HG02840 (cell line): ENCODE measurements around the gene SMYD2.

ENCODE experiments used
- ATAC-seq: cut with Tn5 transposase; IDR thresholded peaks from one replicate; pipeline ENCODE4 v1.9.1; 2021; ENCODE audit warnings: mild to moderate bottlenecking, moderate library complexity, moderate number of reproducible peaks; ENCODE audit not compliant: unreplicated experiment, low FRiP score

SMYD2 gene

DNA sequence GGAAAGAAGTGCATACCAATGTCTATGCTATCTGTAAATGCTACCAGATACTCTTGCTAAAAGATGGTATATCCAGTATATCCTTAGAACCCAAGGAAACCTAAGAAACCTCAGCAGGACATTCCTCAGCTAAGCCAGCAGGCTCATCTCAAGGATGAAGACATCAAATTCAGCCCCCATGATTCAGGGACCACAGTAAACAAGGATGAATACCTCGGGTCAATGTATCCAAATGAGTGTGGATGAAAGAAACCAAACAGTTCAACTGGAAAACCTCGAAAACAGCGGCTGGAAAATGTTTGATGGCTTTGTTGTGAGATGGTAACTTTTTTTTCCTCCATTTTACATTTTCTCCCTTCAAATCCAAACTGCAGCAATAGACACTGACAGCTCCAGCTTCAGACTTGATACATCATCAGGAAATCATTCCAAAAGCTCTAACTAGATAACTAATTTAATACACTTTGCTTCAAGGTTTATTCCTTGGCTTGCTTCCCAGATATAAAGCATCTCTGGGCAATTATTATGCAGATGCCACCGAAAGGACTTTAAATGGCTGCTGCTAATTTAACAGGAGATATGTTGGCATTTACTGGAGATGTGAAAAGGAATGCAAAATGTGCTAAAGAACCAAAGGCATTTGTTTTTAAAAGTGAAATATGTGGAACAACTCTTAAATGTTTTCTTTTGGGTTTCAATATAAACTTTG is 73.6 kb downstream of the SMYD2 start:
- no peak for ATAC-seq

DNA sequence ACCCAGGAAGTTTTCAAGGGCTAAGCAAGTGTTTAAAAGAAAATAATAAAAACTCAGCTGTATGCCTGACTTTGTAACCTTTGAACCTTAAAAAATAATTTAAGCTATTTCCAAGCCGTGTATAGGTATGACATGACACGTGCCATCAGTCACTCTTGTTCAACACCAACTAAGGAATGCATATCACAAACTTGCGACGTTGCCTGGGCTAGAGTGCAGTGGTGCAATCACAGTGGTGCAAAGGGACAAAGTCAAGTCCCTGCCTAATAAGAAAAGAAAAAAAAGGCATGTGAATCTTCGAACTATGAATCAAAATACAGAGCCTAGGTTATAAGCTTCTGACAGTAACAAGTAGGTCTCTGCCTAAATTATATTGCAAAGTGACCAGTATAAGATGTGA is 79.2 kb downstream of the SMYD2 start:
- ATAC-seq, result no peak

DNA sequence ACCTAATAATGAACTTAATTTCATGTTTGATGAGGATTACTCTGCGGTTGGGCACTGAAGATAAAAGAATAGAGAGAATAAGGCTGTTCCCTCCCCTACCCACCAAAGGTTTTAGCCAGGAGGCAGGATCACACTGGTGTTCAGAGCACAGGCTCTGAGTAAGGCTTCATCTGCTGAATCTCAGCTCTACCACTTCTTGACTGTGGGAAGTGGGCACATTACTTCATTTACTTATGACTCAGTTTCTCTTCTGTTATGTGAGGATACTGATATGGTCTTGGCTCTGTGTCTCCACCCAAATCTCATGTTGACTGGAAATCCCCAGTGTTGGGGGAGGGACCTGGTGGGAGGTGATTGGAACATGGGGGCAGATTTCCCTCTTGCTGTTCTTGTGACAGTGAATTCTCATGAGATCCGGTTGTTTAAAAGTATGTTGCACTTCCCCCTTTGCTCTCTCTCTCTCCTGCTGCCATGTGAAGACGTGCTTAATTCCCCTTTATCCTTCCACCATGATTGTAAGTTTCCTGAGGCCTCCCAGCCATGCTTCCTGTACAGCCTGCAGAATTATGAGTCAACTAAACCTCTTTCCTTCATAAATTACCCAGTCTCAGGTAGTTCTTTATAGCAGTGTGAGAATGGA is 79.7 kb downstream of the SMYD2 start:
- ATAC-seq, result no peak

DNA sequence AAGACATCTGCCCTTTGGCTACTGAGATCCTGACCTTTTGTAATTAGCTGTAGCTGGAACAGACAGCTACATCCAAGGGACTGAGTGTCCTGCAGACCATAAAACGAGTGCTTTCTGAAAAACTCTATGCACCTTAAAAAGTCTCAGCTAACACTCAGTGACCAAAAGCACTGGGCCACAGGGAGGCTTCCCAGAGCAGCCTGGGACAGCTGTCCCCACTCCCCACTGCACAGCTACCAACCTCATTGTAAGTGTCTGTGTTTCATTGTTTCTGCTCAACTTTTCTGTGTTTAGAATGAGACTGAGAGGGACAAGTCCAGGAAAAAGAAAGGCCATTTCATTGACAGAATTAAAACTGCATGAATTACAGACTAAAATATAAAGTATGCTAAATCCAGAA is 80.7 kb downstream of the SMYD2 start:
- ATAC-seq, result no peak

DNA sequence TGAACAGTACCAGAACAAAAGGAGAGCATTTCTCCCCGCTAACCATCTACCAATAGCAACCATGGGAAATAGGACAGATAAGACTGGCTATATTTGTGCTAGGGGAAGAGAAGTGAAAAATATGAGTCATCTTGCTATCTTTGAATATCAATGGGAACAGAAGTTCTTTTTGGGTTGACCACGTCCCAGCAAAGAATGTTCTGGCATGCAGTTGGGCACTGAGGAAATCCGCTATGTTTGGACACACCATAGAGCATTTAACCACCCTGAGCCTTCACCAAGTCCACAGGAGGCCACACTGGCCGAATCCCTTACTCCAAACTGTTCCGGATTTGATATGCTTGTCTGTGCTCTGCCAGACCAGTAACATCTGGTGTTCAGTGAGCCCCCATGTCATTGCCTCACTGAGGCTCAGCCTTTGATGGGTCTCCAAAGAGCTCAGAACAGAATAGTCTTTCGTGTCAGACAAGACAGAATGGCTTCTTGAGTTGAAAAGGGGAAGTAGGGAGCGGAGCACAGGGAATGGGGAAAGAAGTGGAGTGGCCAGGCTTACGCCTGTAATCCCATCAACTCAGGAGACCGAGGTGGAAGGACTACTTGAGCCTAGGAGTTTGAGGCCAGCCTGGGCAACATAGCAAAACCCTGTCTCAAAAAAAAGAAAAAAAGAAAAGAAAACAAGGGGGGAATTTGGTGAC is 81.4 kb downstream of the SMYD2 start:
- no peak for ATAC-seq

DNA sequence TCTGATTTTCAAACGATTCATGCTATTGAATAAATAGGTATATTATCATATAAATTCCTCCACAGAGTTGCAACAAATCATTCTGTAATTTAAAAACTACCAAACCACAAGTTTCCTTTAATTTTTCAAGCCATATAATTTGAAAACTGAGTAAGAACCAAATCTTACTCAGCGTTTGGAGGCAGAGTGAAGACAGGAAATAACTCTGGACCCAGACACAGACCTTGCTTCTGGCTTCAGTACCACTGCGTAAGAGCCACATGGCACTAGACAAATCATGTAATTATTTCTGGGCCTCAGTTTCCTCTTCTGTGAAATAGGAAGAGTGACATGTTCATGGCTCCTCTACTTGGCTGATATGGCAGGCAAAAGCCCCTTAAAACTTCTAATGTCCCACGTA is 82.4 kb downstream of the SMYD2 start:
- ATAC-seq, result no peak

DNA sequence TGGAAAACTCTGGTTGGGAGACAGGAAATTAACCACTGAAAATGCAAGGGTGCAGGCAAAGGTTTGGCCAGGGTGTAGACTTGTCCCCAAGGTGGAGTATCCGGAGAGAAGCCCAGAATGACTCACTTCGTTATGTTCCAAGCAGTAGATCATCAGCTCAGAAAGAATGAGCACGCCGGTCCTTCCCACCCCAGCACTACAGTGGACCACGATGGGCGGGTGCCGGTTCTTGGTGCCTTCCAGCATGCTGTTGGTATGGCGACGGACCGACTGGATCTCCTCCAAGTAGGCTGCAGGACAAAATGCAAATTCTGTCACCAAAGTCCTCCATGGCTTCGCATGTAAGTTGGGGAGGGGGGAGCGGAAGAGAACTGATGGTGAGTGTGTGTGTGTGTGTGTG is 83.4 kb downstream of the SMYD2 start:
- no peak for ATAC-seq

DNA sequence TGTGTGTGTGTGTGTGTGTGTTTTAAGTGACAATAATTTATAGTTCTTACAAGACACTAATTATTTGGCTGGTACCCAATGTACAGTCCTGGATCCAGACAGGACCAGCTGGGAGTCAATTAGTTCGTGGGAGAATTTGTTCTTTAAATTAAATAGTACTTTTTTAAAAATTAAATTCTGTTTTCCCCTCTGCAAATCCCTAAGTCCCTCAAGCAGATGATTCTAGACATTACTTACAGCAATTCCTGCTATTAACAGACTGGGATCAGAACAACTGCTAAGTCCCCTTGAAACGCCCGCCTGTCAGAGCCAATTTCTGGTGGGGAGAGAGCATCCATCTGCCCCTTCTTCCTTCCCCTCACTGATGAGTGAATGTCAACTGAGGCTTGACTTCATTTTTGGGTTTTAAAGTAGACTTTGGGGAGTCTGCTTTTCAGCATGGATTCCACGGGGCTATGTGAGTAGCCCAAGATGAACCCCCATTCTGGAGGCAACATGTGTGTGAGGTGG is 83.9 kb downstream of the SMYD2 start:
- no peak for ATAC-seq

DNA sequence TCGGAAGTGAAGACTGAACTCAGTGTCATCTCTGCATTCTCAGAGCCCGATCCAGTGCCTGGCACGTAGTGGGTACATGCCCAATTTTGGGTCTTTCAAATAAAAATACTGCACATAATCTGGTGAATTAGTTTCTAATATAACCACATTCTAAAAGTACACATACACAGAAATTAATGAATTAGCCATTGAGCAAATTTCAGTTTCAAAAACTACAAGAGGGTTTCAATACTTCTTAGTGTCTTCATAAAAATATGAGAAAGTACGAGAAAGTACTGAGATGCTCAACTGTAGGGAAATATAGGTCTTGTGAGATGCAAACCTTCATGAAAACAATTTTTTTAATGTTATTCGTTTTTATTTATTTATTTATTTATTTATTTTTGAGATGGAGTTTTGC is 86.9 kb downstream of the SMYD2 start:
- no peak for ATAC-seq

DNA sequence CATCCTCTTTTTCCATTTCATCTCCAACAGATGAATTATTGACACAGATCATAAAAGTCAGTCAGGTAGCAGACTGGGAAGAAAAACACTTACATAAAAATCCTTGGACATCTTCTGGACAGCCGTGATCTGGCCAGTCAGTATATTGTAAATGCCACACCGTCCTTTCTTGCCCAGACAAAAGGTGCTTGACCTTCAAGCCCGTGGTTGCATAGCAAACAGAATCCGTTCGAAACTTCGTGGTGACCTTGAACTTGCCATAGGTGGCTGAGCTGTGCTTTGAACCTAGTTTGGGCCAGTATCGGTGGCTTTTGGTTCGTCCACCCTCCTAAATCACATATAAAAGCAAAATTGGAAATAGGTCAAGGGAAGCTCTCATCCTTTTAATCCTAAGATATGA is 88.4 kb downstream of the SMYD2 start:
- ATAC-seq, result no peak

DNA sequence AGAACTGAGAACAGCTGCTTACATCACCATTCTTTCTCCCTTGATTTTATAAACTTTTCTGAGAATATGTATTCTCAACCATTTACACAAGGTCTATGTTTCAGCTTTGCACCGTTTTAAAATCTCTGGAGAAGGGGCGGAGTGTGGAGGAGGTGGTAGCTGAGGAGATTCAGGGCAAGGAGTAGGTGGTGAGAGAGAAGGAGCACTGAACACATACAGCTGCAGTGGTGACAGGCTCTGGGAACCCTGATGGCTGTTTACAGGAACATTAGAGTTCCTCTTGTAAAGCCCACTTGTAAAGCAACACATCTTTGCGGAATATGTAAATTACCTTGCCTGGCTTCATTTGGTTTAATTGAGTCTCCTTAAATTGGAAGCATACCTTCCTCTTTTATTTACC is 89.7 kb downstream of the SMYD2 start:
- no peak for ATAC-seq

DNA sequence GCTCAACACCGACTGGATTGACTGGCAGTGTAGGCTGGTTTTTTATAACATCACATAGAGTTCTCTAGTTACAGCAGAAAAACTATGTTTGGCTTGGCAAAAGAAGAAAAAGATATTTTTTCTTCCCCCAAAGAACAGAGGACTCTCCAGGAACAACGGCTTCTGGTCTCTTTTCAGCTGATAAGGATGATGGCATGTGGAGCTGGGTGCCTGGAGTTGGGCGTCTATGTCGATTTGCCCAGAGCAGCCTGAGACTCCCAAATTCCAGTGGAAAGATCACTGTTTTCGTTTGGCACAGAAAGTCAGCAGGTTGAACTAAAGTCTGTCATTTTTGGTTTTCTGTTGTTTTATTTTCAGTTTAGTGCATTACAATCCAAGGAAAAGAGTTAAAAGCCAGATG is 91.1 kb downstream of the SMYD2 start:
- ATAC-seq, result no peak

DNA sequence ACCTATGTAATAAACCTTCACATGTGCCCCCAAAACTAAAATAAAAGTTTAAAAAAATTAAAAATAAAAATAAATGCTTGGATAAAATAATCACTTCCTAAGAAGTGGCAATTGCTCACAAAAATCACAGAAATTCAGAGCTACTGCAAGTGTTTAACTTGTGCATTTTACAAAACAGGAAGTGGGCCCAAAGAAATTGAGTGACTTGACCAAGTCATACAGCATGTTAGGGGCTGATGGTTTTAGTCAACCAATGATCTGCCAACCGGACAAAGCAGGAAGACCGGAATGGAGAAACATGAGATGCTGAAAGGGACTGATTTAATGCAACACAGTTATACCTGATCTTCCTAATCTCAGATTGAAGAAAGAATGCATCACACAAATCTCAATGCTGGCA is 96.5 kb downstream of the SMYD2 start:
- no peak for ATAC-seq

DNA sequence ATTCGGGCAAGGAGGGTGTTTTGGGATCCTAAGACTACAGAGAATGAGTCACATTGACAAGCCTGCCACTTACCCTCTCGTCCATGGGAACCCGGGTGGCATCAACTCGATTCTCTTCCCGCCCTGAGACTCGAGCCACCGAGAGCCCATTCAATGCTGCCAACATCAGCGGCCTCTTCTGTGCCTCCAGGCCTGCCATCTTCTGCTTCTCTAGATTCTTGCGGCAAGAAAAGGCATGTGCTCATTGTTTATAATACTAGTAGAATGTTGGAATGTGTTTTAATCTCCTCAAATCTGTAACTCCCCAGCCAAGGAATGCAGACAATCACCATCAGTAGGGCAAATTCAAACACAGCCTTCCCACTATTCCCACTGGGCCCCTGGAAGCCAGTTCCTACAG is 96.9 kb downstream of the SMYD2 start:
- no peak for ATAC-seq

DNA sequence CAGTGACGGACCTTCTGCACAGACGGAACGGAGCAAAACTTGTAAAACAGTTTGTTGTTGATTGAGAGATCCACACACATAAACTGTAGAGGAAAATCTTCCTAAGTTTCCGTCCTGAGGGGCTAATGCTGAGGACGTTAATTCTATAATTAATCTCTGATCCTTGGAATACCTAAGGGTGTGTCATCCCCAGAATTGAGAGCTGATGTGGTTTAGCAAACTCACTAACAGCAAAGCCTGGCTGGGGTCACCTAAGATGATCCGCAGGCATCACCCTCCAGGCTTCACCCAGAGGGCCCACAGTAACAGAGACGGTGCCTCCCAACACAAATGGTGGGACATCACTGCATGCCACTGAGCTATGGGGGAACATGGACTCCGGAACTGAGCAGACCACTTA is 97.5 kb downstream of the SMYD2 start:
- ATAC-seq, result no peak

DNA sequence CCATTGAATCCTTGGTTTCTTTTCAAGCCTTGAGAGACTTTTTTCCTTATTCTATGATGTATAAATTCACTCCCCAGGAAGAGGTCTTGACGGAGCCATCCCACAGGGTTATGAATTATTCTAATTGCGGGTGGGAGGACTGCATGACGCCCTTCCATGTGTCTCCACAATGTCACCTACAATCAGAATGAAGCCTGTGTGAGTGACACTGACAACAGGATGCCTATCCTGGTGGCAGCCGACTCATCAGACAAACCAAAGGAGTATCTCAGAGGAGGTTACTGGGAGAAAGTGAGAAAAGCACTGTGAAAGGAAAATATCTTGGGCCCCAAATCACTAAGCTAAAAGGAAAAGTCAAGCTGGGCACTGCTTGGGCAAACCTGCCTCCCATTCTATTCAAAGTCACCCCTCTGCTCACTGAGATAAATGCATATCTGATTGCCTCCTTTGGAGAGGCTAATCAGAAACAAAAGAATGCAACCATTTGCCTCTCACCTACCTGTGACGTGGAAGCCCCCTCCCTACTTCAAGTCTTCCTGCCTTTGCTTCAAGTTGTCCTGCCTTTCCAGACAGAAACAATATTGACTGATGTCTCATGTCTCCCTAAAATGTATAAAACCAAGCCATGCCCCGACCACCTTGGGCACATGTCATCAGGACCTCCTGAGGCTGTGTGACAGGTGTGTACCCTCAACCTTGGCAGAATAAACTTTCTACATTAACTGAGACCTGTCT is 98.4 kb downstream of the SMYD2 start:
- no peak for ATAC-seq

DNA sequence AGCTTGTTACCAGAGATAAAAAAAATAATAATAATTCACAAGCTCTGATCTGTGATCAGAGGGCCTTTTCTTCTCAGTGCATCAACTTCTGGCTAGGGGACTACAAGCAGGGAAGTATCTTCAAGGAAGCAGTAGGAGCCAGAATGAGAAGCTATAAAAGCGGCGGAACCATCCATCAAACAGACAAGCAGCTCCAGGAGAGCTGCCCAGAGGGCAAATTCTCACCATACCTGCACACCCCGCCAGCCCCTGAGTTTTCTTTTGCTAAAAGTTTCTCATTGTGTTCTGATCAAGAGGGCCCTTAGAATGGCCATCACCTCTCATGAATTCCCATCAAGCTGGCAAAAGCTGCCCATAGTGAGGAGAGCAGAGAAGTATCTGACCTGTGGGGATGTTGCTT is 99.4 kb downstream of the SMYD2 start:
- no peak for ATAC-seq

DNA sequence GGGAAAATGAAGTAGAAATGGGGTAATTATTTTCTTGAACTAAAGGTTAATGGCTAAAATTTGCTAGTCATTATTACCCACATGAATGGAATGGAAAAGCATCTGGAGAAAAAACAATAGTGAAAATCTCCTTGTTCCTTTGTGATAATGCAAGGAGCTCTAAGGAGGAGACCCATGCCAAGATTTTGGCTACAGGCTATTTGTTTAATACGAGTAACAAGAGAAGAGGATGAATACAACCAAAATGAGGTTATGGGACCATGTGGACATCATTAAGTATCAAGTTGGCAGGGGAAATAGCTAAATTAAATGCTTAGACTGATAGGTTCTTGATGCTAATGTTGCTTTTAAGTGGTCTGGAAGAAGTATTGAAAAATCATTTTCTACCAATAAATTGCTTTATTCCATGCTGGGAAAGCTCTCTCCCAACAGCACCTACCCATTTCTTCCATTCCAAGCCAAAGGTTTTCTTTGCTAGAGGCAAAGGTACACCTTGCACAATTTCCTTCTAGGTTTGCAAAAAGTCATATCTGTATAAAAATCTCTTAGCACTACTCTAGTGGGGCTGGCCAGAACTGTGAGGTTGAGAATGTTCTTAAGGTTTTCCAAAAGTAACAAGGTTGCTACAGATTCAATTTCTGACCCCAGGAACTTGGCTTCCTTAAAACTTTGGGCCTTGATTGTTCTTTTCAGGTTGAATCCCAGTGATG is 100.2 kb downstream of the SMYD2 start:
- no peak for ATAC-seq

DNA sequence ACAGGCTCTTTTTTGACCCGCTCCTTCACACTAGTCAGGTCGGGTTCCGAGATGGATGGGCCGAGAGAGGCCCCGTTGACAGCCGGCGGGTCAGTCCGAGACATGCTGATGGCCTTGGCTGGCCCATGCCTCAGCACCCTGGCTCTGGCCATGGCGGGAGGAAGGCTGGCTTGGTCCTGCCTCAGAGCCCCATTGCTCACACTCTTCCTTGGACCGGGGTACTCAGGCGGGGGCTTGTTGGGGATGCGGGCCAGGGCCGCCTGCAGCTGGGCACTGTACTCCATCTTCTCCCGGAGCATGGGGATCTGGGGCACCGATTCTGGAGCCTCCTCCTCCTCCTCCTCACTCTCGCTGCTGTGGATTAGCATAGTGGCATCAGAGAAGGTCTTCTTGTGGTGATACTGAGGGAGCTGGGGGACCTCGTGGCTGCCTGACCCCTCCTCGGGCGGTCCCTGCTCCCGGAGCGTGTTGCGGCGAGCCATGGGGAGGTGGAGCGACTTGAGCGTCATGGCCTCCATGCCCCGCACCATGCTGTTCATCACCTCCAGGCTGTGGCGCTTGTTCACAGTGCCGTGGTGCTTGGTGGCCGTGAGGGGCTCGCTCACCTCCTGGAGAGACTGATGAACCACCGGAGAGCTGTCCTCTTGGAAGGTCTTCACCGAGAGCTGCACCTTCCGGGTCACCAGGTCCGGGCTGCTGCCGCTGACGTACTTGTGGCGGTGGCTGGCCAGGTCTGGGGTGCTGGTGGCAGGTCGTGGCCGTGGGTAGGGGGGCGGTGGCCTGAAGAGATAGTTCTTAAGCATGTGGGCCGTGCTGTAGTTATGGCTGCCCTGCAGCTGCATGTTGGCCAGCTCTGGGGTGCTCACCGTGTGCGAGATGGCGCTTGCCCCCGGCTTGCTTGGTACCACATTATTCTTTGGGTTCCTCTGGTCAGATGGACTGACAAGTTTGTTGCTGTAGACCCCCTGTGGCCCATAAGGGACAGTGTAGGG is 102.7 kb downstream of the SMYD2 start:
- ATAC-seq, result no peak
